Trophoblast cell (in vitro differentiated cells and primary cell): ENCODE results near the gene IGSF9B. TPM values are rescaled to one million over a fixed set of nuclear protein-coding genes. Genes with fewer than 3 reads are reported as not detected.
A peak's percentile ranks its signal among the peaks of the same experiment; 100 is the strongest.
"Not testable (repeated sequence)": the region's sequence is repeated elsewhere in the genome, so short reads cannot be mapped to it uniquely, and the experiment has no call there.

Experiments
- DNase-seq, 2 donors: peaks; one replicate each; pipeline ENCODE4 v3.0.0-alpha.2; 2016
- H2AFZ ChIP-seq: 2 replicates; pipeline ENCODE4 v1.6.1; 2013; ENCODE audit warnings: low read length, moderate library complexity, mild to moderate bottlenecking; ENCODE audit not compliant: insufficient read depth, poor library complexity
- H2AK5ac ChIP-seq: 2 replicates; pipeline ENCODE4 v1.6.1; 2013; ENCODE audit warnings: mild to moderate bottlenecking, low read length
- H2BK120ac ChIP-seq: 2 replicates; pipeline ENCODE4 v1.6.1; 2013; ENCODE audit warnings: low read length, mild to moderate bottlenecking, moderate library complexity; ENCODE audit not compliant: insufficient read depth, poor library complexity
- H2BK12ac ChIP-seq: 2 replicates; pipeline ENCODE4 v1.6.1; 2013; ENCODE audit warnings: mild to moderate bottlenecking, low read length, moderate library complexity
- H2BK5ac ChIP-seq: 2 replicates; pipeline ENCODE4 v1.6.1; 2013; ENCODE audit warnings: low read length, low read depth, moderate library complexity, mild to moderate bottlenecking; ENCODE audit not compliant: poor library complexity
- H3K14ac ChIP-seq: 2 replicates; pipeline ENCODE4 v1.6.1; 2013; ENCODE audit warnings: mild to moderate bottlenecking, low read length
- H3K18ac ChIP-seq: 2 replicates; pipeline ENCODE4 v1.6.1; 2013; ENCODE audit warnings: mild to moderate bottlenecking, low read length
- H3K23ac ChIP-seq: 2 replicates; pipeline ENCODE4 v1.6.1; 2013; ENCODE audit warnings: low read length
- H3K27ac ChIP-seq: 2 replicates; pipeline ENCODE4 v1.5.1; 2013; ENCODE audit warnings: low read depth, mild to moderate bottlenecking, inconsistent platforms, low read length, moderate library complexity
- H3K27me3 ChIP-seq: 2 replicates; pipeline ENCODE4 v1.6.1; 2013; ENCODE audit warnings: inconsistent platforms, mild to moderate bottlenecking, low read length, moderate library complexity; ENCODE audit not compliant: insufficient read depth
- H3K36me3 ChIP-seq, 2 experiments: 1 replicate in 1 of 2; 2 replicates in 1 of 2; pipeline ENCODE4 v1.6.1; 2013; ENCODE audit warnings: low read length in 2 of 2, mild to moderate bottlenecking in 2 of 2, moderate library complexity in 1 of 2; ENCODE audit not compliant: insufficient read depth in 2 of 2, control insufficient read depth in 1 of 2
- H3K4ac ChIP-seq: 2 replicates; pipeline ENCODE4 v1.6.1; 2013; ENCODE audit warnings: low read depth, mild to moderate bottlenecking, low read length, moderate library complexity
- H3K4me1 ChIP-seq, 2 experiments: 1 replicate in 1 of 2; 2 replicates in 1 of 2; pipeline ENCODE4 v1.6.1; 2013; ENCODE audit warnings: low read length in 2 of 2, mild to moderate bottlenecking in 2 of 2, moderate library complexity in 1 of 2; ENCODE audit not compliant: insufficient read depth in 2 of 2, control insufficient read depth in 1 of 2
- H3K4me2 ChIP-seq: 2 replicates; pipeline ENCODE4 v1.6.1; 2013; ENCODE audit warnings: inconsistent platforms, mild to moderate bottlenecking, low read length, moderate library complexity
- H3K4me3 ChIP-seq: 2 replicates; pipeline ENCODE4 v1.5.1; 2013; ENCODE audit warnings: mild to moderate bottlenecking, low read depth, low read length, inconsistent platforms
- H3K79me1 ChIP-seq: one replicate; pipeline ENCODE4 v1.6.1; 2013; ENCODE audit warnings: low read length
- H3K79me2 ChIP-seq: 2 replicates; pipeline ENCODE4 v1.6.1; 2013; ENCODE audit warnings: low read length, mild to moderate bottlenecking; ENCODE audit not compliant: control insufficient read depth, insufficient read depth, poor library complexity
- H3K9ac ChIP-seq: 2 replicates; pipeline ENCODE4 v1.6.1; 2013; ENCODE audit warnings: mild to moderate bottlenecking, low read length
- H3K9me3 ChIP-seq: 2 replicates; pipeline ENCODE4 v1.6.1; 2013; ENCODE audit warnings: low read depth, mild to moderate bottlenecking, control low read depth, inconsistent platforms, low read length; ENCODE audit not compliant: insufficient read depth
- H4K12ac ChIP-seq: 2 replicates; pipeline ENCODE4 v1.6.1; 2013; ENCODE audit warnings: low read depth, mild to moderate bottlenecking, low read length, moderate library complexity
- H4K8ac ChIP-seq: 2 replicates; pipeline ENCODE4 v1.6.1; 2013; ENCODE audit warnings: low read depth, mild to moderate bottlenecking, low read length, moderate library complexity
- H4K91ac ChIP-seq: one replicate; pipeline ENCODE4 v1.6.1; 2013; ENCODE audit warnings: low read depth, mild to moderate bottlenecking, low read length, moderate library complexity
- WGBS: extraction: QIAGEN DNeasy Blood & Tissue Kit; methylation state at CpG from one replicate; pipeline ENCODE4 v1.1.7; 2013; ENCODE audit warnings: missing lambda C conversion rate; ENCODE audit not compliant: insufficient read length, insufficient coverage; ENCODE audit errors: extremely low coverage; 5-methylcytosine and 5-hydroxymethylcytosine counted together
- polyA plus RNA-seq: library from polyadenylated mRNA; stranded (reverse); fragments of 200-250 nt; gene quantifications from 2 replicates; pipeline ENCODE4 v1.2.3, GENCODE V29; 2013

Gene IGSF9B
- 0.40 and 0.77 TPM in 2 replicates for polyA plus RNA-seq

GRCh38 chr11:133956650-133957633, at the start of gene IGSF9B:
IGSF9B (minus strand) TSS chr11:133956968; CDS start chr11:133956754, 214 bp downstream.
- Histone ChIP-seq H3K4ac (no peak within 1 kb of the TSS), H3K27me3 (peaks cover 28% of the 10 kb centered on the region), H3K36me3 (no peaks in the 10 kb centered on the region), H3K23ac (no peak within 1 kb of the TSS), H2AK5ac (no peak within 1 kb of the TSS), H3K18ac (no peak within 1 kb of the TSS), H4K8ac (peak within 1 kb of the TSS; percentile 70), H3K9me3 (peaks cover 4% of the 10 kb centered on the region), H4K12ac (peak within 1 kb of the TSS; percentile 2), H3K9ac (no peak within 1 kb of the TSS), H3K14ac (no peak within 1 kb of the TSS), H2BK120ac (no peak within 1 kb of the TSS), H3K4me2 (peak within 1 kb of the TSS; percentile 87), H2BK5ac (no peak within 1 kb of the TSS), H3K4me3 (peak within 1 kb of the TSS; percentile 92), H3K79me2 (no peaks in the 10 kb centered on the region), H4K91ac (peak within 1 kb of the TSS; percentile 22), H2BK12ac (no peak within 1 kb of the TSS), H3K79me1 (no peaks in the 10 kb centered on the region), H2AFZ (peak within 1 kb of the TSS; percentile 67), H3K27ac (no peak within 1 kb of the TSS), H3K4me1 (peaks cover 4 to 8% of the 10 kb centered on the region in 2 experiments)
- WGBS, result no CpG with 5 or more reads among the region's 100 CpGs
- DNase-seq, result peak; percentile 73 to 93

GRCh38 chr11:134004496-134005172, 47.9 kb upstream of the IGSF9B start:
- H2BK5ac ChIP-seq, result no peak overlapping the region
- H2BK120ac ChIP-seq, result no peak overlapping the region
- H4K8ac ChIP-seq, result no peak overlapping the region
- no peaks in the 10 kb centered on the region for H3K9me3 ChIP-seq
- no peak overlapping the region for H2AFZ ChIP-seq
- H3K79me2 ChIP-seq, result no peaks in the 10 kb centered on the region
- H4K91ac ChIP-seq, result no peak overlapping the region
- H3K4ac ChIP-seq, result no peak overlapping the region
- no peak overlapping the region for H3K4me2 ChIP-seq
- no peaks in the 10 kb centered on the region for H3K36me3 ChIP-seq
- H3K14ac ChIP-seq, result no peak overlapping the region
- no peak overlapping the region for H2BK12ac ChIP-seq
- no peaks in the 10 kb centered on the region for H3K79me1 ChIP-seq
- no peak overlapping the region for H3K18ac ChIP-seq
- no peaks in the 10 kb centered on the region for H3K27me3 ChIP-seq
- no peak overlapping the region for H3K27ac ChIP-seq
- H3K23ac ChIP-seq, result no peak overlapping the region
- no peak for DNase-seq
- H2AK5ac ChIP-seq, result no peak overlapping the region
- peaks cover 0 to 2% of the 10 kb centered on the region in 2 experiments for H3K4me1 ChIP-seq
- no CpG with 5 or more reads among the region's 10 CpGs for WGBS
- no peak overlapping the region for H3K9ac ChIP-seq
- no peak overlapping the region for H3K4me3 ChIP-seq
- no peak overlapping the region for H4K12ac ChIP-seq

- no peak overlapping the region for H3K4me3 ChIP-seq
- no peak overlapping the region for H4K91ac ChIP-seq
- H3K79me1 ChIP-seq, result no peaks in the 10 kb centered on the region
- no peak overlapping the region for H3K4me2 ChIP-seq
- no peaks in the 10 kb centered on the region for H3K36me3 ChIP-seq
- H2BK5ac ChIP-seq, result no peak overlapping the region
- H3K4me1 ChIP-seq, result peaks cover 0 to 2% of the 10 kb centered on the region in 2 experiments
- H3K18ac ChIP-seq, result no peak overlapping the region
- H2AK5ac ChIP-seq, result no peak overlapping the region
- no peaks in the 10 kb centered on the region for H3K79me2 ChIP-seq
- no peak overlapping the region for H2BK120ac ChIP-seq
- no peak overlapping the region for H4K8ac ChIP-seq
- H3K4ac ChIP-seq, result no peak overlapping the region
- no peak overlapping the region for H3K14ac ChIP-seq
- H3K9me3 ChIP-seq, result no peaks in the 10 kb centered on the region
- no peak for DNase-seq
- no peak overlapping the region for H3K23ac ChIP-seq
- H3K27me3 ChIP-seq, result no peaks in the 10 kb centered on the region
- no CpG with 5 or more reads among the region's 9 CpGs for WGBS
- no peak overlapping the region for H2BK12ac ChIP-seq
- H2AFZ ChIP-seq, result no peak overlapping the region
- H4K12ac ChIP-seq, result no peak overlapping the region
- H3K9ac ChIP-seq, result no peak overlapping the region
- H3K27ac ChIP-seq, result no peak overlapping the region
Measured at GRCh38 chr11:134003792-134004495, 47.2 kb upstream of the IGSF9B start.

- not testable (repeated sequence) for H2AK5ac ChIP-seq, H3K79me1 ChIP-seq, H3K36me3 ChIP-seq, H3K4me3 ChIP-seq, H3K27ac ChIP-seq, H4K8ac ChIP-seq, H3K79me2 ChIP-seq, H3K9me3 ChIP-seq, H3K18ac ChIP-seq, H3K4me1 ChIP-seq, H2BK12ac ChIP-seq, H3K14ac ChIP-seq, H4K91ac ChIP-seq, H4K12ac ChIP-seq, DNase-seq, H3K4me2 ChIP-seq, H3K27me3 ChIP-seq, H3K4ac ChIP-seq, H2BK5ac ChIP-seq, H2BK120ac ChIP-seq, H3K9ac ChIP-seq, H3K23ac ChIP-seq, H2AFZ ChIP-seq
- no CpG with 5 or more reads among the region's 37 CpGs for WGBS
Measured at GRCh38 chr11:134002819-134003218, 46.1 kb upstream of the IGSF9B start.
